DMS114 treated with DMSO at 0.1 percent for 48 hours (cell line): Measurements from ENCODE around the gene TFCP2L1.
"Not testable (repeated sequence)": the region's sequence is repeated elsewhere in the genome, so short reads cannot be mapped to it uniquely, and the experiment has no call there.

Experiments
- DNase-seq: peaks from one replicate; lab custom pipeline; 2025; ENCODE audit not compliant: unreplicated experiment; lab: John Stamatoyannopoulos, UW

Gene TFCP2L1

GRCh38 chr2:121269436-121269835 lies 15.6 kb downstream of the TFCP2L1 start:
- DNase-seq = not testable (repeated sequence)

GRCh38 chr2:121266543-121267106 lies 18.4 kb downstream of the TFCP2L1 start:
- DNase-seq = no peak

DNA sequence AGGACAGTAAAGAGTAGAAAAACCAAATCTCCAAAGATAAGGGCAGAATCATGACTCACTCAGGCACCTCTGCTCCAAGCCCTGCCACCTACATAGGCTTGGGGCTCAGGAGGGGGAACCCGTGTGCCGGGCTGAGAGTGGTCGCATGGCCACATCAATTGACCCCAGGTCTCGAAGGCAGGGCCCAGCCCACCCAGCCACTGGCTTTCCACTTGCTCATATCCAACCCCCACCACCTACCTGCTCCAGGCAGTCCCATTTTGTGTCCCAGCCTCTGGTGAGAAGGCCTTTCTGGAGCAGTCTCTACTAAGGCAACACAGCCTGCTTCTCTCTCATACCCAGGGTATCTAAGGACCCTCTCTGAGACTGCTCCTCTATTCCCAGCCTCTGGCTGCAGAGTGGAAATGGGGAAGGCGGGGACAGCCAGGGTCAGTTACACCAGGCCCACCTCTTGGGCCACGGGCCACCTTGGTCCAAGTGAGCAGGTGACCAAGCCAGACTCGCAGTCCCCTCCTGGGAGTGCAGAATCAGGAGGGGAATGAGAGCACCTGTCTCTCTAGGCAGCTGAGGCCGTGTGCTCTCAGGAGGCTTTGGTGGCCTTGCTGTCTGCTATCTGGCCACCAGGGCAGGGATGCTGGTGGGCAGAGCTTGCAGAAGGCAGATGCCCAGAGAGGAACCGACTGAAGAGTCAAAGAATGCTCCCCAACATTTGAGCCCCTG lies 20.8 kb downstream of the TFCP2L1 start:
- DNase-seq = no peak

- DNase-seq = no peak
Measured at GRCh38 chr2:121260370-121261154, 24.4 kb downstream of the TFCP2L1 start.

GRCh38 chr2:121258051-121258450 lies 27.0 kb downstream of the TFCP2L1 start:
- DNase-seq = no peak

- no peak for DNase-seq
Measured at GRCh38 chr2:121257480-121257840, 27.5 kb downstream of the TFCP2L1 start.

DNA sequence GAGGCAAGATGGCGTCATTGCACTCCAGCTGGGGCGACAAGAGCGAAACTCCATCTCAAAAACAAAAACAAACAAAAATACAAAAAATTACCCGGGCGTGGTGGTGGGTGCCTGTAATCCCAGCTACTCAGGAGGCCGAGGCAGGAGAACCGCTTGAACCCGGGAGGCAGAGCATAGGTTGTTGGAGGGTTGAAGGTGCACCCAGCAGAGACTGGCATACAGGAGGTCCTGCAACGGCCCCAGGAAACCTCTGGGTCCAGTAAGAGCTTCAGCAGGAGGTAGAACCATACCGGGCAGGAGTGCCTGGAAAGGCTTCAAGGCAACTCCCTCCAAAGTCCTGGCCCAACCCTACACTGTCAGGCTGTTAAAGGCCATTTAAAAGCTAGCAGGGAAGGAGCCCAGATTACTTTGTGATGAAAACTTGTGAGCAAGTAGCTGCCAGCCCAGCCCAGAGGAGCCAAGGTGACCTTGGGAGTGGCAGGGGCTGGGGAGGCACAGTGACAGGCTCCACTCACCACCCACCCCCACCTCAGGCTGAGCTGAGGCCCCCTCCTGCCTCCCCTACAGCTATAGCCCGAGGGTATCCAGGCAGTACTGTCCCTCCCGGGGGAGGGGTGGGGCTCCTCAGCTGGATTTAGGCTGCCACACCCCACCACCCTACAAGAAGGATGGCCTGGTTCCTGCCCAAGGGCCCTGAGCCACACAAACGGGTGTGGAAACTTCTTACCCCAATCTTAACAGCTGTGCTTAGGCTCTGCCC lies 28.1 kb downstream of the TFCP2L1 start:
- no peak for DNase-seq

DNA sequence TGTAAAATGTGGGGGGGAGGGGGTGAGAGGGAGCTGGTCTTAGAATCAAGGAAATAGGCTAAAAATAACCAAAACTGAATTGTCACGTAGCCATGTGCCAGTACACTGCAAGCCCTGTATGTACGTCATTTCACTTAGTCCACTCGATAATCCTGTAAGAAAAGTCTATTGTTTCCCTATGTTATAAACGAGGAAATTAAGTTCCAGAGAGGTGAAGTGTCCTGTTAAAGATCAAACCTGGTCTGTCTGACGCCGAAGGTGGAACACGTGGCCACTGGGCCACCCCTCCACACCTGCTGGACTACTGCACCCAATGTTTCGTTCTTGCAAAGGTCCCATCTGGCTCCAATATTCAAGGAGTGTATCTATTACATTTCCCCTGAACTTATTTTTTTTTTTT lies 29.6 kb downstream of the TFCP2L1 start:
- DNase-seq = no peak

DNA sequence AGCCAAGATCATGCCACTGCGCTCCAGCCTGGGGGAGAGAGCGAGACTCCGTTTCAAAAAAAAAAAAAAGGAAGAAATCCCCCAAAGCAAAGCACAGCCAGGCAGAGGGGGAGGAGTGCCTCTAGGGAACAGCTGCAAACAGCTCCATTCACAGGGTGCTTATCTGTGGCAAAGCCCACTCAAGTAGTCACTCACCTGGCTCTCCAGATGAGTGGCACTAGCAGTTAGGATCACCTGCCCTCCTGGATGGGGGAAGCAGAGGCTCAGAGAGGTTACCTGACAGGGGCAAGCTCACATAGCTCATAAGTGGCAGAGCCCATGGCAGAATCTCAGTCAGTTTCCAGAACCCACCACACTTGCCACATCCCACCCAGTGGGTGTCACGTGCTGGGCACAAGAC lies 30.3 kb downstream of the TFCP2L1 start:
- no peak for DNase-seq

DNA sequence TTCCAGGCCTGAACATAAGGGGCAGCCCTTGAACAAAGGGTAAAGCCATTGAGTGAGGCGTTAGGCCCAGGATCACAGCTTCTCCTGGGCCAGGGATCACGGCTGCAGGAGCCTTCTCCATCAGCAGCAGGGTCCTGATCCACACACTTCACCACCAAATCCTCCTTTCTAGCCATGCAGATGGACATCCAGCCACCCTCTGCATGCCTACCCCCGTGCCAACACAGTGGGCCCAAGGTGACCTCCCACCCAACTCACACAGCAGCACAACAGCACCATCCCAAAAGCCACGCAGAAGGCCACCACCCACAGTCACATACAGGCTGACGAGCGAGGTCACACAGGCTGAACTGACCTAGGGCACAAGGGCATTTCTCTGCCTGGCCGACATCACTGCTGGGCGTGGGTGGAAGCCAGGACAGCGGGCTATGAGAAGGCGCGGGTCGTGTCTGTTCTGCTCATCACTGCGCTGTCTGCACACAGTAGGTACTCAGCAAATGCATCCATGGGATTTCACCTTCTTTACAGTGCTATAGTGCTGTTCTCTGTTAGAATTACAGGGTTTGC lies 31.2 kb downstream of the TFCP2L1 start:
- no peak for DNase-seq

GRCh38 chr2:121253021-121253673 lies 31.9 kb downstream of the TFCP2L1 start:
- no peak for DNase-seq

GRCh38 chr2:121251497-121251896 lies 33.5 kb downstream of the TFCP2L1 start:
- no peak for DNase-seq

DNA sequence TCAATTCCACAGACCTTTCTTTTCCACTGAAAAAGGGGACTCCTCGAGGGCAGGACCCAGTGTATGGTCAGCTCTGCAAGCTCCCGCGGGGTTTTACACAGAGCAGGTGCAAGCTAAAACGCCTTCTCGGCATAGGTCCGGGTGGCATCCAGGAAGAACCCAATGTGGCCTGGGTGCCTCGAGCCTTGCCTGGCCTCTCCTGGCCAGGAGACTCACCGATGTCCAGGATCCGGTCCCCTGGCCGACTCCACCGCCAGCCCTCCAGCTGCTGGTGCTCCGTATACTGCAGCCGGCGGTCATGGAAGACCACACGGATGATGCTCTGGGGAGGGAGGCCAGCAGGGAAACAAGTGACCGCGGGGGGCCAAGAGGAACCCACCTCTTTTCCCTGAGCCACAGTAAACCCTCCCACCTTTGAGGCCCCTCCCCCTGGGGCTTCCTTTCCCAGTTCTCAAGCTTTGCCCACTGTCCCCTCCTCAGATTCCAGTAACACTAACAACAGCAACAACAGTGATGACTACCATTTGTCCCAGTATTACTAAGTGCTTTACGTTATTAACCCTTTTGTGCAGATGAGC lies 36.1 kb downstream of the TFCP2L1 start:
- no peak for DNase-seq

DNA sequence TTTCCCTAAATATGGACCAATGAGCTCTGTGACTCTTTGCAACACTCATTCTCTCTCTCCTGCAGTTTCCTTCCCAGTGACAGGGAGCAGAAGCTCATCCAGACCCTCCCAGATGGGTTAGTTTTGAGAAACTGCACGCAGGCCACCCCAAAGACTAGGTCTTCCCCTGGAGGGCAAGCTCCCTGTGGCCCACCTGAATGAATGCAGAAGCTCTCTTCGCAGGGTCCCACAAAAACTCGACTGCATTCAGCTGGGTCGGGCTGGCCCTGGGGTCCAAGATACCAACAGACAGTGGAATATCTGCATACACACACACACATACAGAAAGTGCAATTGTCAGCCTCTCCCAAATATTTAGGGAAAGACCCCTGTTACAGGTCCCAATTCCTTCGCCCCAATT lies 37.0 kb downstream of the TFCP2L1 start:
- no peak for DNase-seq

DNA sequence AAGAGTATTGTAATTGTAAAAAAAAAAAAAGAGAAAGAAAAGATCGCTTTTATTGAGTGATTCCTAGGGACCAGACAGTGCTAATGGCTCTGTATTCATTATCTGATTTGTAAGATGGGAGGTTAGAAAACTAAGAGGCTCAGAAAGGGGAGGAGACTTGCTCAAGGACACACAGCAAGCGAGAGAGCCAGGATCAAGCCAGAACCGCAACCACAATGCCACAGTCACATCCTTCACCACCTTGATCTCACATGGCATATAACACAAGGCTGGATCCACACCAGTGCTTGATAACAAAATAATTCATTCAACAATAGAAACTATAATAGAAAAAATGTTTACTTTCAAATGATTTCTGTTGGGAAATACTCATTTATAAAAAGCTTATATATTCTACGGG lies 37.5 kb downstream of the TFCP2L1 start:
- no peak for DNase-seq

DNA sequence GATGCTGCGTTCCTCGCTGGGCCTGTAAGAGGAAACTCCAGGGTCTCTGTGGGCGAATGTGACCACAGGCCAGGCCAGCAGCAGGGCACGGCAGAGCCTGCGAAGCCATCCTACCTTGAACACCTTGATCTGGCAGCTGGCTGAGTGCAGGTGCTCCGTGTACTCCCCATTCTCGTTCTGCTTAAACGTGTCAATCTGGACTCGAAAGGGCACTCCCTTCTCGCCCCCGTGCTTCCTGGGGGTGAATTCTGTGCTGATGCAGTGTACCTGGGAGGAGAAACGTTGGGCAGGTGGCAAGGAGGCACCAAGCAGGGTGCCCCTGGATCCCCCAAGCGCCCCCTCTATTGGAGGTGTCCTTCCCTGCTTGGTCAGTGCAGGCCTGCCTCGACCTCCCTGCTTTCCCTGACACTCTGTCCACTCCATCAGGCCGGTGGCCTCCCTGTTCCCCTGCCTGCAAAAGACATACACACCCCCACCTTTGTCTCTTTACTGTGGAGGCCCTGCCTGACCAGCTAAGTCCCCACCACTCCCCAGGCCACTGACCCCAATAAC lies 38.2 kb downstream of the TFCP2L1 start:
- no peak for DNase-seq

- no peak for DNase-seq
Measured at GRCh38 chr2:121245913-121246312, 39.1 kb downstream of the TFCP2L1 start.

DNA sequence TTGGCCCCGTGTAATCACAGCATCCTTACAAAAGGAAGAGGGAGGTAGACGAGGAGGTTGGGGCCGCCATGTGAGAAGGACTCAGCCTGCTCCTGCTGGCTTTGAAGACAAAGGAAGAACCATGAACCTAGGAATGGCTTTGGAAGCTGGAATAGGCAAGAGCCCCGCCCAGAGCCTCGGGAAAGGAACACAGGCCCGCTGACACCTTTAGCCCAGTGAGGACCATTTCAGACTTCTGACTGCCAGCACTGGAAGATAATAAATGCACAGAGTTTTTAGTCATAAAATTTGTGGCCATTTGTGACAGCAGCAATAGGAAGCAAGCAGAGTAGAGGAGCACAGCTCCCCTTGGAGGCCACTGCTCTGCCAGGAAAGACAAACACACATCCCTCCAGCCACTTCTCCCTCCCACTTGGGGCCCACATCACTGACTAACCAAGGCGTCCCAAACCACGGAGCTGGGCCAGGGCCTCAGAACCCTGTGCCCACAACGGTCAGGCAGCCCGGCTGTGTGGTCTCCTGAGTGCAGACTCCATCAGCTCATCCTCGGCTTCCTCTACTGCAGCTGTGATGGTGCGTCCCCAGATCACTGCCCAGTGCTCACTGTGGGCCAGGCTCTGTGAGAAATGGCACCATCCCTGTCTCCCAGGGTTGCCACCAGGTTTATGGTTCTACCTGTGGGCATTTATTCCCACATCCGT lies 39.7 kb downstream of the TFCP2L1 start:
- no peak for DNase-seq

DNA sequence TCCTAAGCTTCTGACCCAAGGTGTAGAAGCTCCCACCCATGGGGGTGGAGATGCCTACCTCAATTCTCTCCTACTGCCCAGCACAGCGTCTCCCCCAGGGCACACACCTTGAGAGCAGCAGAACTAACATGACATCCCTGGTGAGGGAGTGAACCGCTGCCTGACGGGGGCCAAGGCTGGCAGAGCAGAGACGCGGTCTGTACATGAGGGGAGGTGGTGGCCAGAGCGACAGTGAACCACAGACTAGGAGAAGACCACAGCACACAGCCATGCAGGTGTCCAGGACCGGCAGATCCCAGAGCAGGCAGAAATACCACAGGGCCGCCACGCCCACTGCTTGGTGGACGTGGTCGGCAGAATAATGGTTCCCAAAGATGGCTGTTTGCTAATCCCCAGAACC lies 40.4 kb downstream of the TFCP2L1 start:
- no peak for DNase-seq
